SH-SY5Y (cell line): ENCODE data around the gene RGS12.

ENCODE experiments used
- GATA2 ChIP-seq: IDR thresholded peaks from 2 replicates; pipeline ENCODE4 v1.6.1; 2011; ENCODE audit warnings: mild to moderate bottlenecking, low read depth, low read length
- GATA3 ChIP-seq: IDR thresholded peaks from 2 replicates; pipeline ENCODE4 v1.6.1; 2011; ENCODE audit warnings: low read depth, mild to moderate bottlenecking, low read length, moderate library complexity

GRCh38 chr4:3250438-3250955 is 42.3 kb upstream of the RGS12 start:
- TF ChIP-seq GATA2: no peak
- TF ChIP-seq GATA3: no peak
